Kidney epithelial cell (primary cell): ENCODE data around the gene YBEY. TPM values are rescaled to one million over a fixed set of nuclear protein-coding genes. Genes with fewer than 3 reads are reported as not detected.
A peak's percentile ranks its signal among the peaks of the same experiment; 100 is the strongest.

Source experiments
- DNase-seq: peaks from one replicate; pipeline ENCODE4 v3.0.0-alpha.2; 2010; ENCODE audit warnings: low read depth
- H3K27me3 ChIP-seq: 2 replicates; pipeline ENCODE4 v1.6.0; 2011; ENCODE audit warnings: low read length; ENCODE audit not compliant: control insufficient read depth, insufficient read depth
- H3K36me3 ChIP-seq: 2 replicates; pipeline ENCODE4 v1.5.1; 2011; ENCODE audit warnings: low read length; ENCODE audit not compliant: control insufficient read depth, insufficient read depth
- H3K4me3 ChIP-seq: 2 replicates; pipeline ENCODE4 v1.5.1; 2011; ENCODE audit warnings: low read depth, mild to moderate bottlenecking, control low read depth, low read length
- total RNA-seq: library from RNA; depleted of rRNA; stranded (reverse); fragments of >200 nt; gene quantifications from 2 replicates; pipeline ENCODE4 v1.2.3, GENCODE V29; 2015
- TF ChIP-seq, protein P1 (sequence below): IDR thresholded peaks from 2 replicates; pipeline ENCODE4 v1.5.1; 2011; ENCODE audit warnings: mild to moderate bottlenecking, moderate library complexity, low read length, control low read depth, inconsistent platforms; ENCODE audit not compliant: insufficient read depth, poor library complexity, severe bottlenecking

The YBEY gene
- total RNA-seq, 1 donor from 2014 or later = 23.7 TPM

GRCh38 chr21:46284733-46285132 is 1.4 kb upstream of the YBEY start:
- no peaks in the 10 kb centered on the region for H3K36me3 ChIP-seq

DNA sequence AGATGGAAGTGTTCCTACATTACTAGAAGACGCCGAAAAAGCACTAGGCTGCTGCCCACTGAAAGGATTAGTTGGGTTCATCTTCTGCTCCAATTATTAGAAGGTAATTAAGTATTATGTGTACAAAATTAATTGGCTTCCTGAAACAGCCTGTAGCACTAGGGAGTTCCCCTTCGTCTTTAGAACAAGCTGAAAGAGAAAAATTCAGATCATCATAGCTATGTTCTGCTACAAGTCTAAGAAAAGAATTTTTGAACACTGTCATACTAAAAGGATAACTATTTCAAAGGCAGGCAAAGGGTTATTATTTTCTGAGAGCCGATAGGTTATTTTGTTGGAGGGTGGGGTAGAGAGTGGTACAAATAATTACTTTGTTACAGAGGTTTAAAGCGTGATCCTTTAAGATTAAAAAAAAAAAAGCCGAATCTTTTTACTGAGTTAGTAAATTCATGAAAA is 908 bp upstream of the YBEY start, which contains the start of gene MCM3AP:
Gene MCM3AP (minus strand): TSS at position 406 of the 456 bp plus-strand sequence. CDS start 325 bp downstream, at position 81.
- Histone ChIP-seq H3K36me3 (no peaks in the 10 kb centered on the region), H3K27me3 (no peaks in the 10 kb centered on the region), H3K4me3 (peak within 1 kb of the TSS; percentile 84)
- TF ChIP-seq, protein P1, sequence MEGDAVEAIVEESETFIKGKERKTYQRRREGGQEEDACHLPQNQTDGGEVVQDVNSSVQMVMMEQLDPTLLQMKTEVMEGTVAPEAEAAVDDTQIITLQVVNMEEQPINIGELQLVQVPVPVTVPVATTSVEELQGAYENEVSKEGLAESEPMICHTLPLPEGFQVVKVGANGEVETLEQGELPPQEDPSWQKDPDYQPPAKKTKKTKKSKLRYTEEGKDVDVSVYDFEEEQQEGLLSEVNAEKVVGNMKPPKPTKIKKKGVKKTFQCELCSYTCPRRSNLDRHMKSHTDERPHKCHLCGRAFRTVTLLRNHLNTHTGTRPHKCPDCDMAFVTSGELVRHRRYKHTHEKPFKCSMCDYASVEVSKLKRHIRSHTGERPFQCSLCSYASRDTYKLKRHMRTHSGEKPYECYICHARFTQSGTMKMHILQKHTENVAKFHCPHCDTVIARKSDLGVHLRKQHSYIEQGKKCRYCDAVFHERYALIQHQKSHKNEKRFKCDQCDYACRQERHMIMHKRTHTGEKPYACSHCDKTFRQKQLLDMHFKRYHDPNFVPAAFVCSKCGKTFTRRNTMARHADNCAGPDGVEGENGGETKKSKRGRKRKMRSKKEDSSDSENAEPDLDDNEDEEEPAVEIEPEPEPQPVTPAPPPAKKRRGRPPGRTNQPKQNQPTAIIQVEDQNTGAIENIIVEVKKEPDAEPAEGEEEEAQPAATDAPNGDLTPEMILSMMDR = no peak
- DNase-seq = no peak

More at GRCh38 chr21:46284733-46285132, 1.4 kb upstream of the YBEY start:
- TF ChIP-seq, protein P1 = no peak
- H3K4me3 ChIP-seq = no peak overlapping the region
- no peak for DNase-seq
- no peaks in the 10 kb centered on the region for H3K27me3 ChIP-seq

GRCh38 chr21:46286648-46287002 is 483 bp downstream of the YBEY start:
- H3K36me3 ChIP-seq = no peaks in the 10 kb centered on the region
- TF ChIP-seq, protein P1 = no peak
- no peak for DNase-seq
- H3K27me3 ChIP-seq = no peaks in the 10 kb centered on the region
- peak overlapping the region; percentile 84 for H3K4me3 ChIP-seq

- Histone ChIP-seq H3K4me3 (no peak overlapping the region), H3K36me3 (no peaks in the 10 kb centered on the region), H3K27me3 (no peaks in the 10 kb centered on the region)
- TF ChIP-seq, protein P1 = no peak
- DNase-seq = no peak
Observed at GRCh38 chr21:46287541-46287940, 1.4 kb downstream of the YBEY start.

DNA sequence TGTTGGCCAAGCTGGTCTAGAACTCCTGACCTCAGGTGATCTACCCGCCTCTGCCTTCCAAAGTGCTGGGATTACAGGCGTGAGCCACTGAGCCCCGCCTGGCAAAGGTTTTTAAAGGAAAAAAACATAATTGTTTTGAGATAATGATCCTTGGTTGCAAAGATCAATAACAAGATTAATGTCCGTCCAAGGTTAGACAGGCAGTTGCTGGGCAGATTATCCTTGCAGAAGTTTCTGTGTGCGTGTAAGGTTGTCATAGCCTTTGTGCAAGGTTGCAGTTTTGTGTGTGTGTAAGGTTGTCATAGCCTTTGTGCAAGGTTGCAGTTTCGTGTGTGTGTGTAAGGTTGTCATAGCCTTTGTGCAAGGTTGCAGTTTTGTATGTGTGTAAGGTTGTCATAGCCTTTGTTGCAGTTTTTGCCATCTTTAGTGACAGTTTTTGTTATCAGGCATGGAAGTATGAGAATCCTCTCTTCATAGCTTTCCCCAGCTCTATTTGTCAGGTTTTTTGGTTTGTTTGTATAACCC is 3.6 kb downstream of the YBEY start:
- H3K4me3 ChIP-seq = no peak overlapping the region
- DNase-seq = no peak
- H3K36me3 ChIP-seq = no peaks in the 10 kb centered on the region
- no peaks in the 10 kb centered on the region for H3K27me3 ChIP-seq
- TF ChIP-seq, protein P1 = no peak

- TF ChIP-seq, protein P1 = no peak
- no peak overlapping the region for H3K4me3 ChIP-seq
- no peaks in the 10 kb centered on the region for H3K27me3 ChIP-seq
- DNase-seq = no peak
- H3K36me3 ChIP-seq = no peaks in the 10 kb centered on the region
Observed at GRCh38 chr21:46291561-46291960, 5.4 kb downstream of the YBEY start.
